GM21447 (cell line): ENCODE results near the gene LGALS9B.
"Not testable (repeated sequence)": the region's sequence is repeated elsewhere in the genome, so short reads cannot be mapped to it uniquely, and the experiment has no call there.

Source experiments
- ATAC-seq: cut with Tn5 transposase; IDR thresholded peaks from one replicate; pipeline ENCODE4 v1.9.1; 2021; ENCODE audit not compliant: unreplicated experiment

LGALS9B gene

GRCh38 chr17:20417492-20418080 is 49.8 kb downstream of the LGALS9B start:
- not testable (repeated sequence) for ATAC-seq

- ATAC-seq: not testable (repeated sequence)
Observed at GRCh38 chr17:20416381-20416911, 50.9 kb downstream of the LGALS9B start.

- not testable (repeated sequence) for ATAC-seq
Observed at GRCh38 chr17:20415479-20415878, 51.9 kb downstream of the LGALS9B start.

GRCh38 chr17:20401306-20402022 is 65.9 kb downstream of the LGALS9B start:
- ATAC-seq: not testable (repeated sequence)

GRCh38 chr17:20400559-20401305 is 66.6 kb downstream of the LGALS9B start:
- ATAC-seq: not testable (repeated sequence)
